ENCODE data around the gene ADAM30. TPM values are rescaled to one million over a fixed set of nuclear protein-coding genes. Genes with fewer than 3 reads are reported as not detected.

ADAM30 gene
- total RNA-seq, 1 donor from 2014 or later, result not detected

DNA sequence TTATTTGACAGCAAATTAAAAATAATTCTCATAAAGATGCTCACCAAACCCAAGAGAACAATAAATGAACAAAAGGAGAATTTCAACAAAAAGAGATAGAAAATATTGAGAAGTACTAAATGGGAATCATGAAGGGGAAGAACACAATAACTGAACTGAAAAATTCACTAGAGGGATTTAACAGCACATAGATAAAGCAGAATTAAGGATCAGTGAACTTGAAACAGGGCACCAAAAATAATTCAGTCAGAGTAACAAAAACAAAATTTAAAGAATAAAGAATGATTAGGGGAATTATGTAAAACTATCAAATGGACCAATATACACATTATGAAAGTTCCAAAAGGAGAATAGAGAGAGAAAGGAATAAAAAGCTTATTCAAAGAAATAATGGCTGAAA is 7.8 kb downstream of the ADAM30 start:
- intact Hi-C loops (cut with micrococcal nuclease), result no loop called here
- peaks cover 15% of the 10 kb centered on the region for H3K27me3 ChIP-seq (ENCODE audit: low read depth)
- H3K9me3 ChIP-seq (replicated peaks), result peaks cover 14% of the 10 kb centered on the region
- TF ChIP-seq, protein P1, sequence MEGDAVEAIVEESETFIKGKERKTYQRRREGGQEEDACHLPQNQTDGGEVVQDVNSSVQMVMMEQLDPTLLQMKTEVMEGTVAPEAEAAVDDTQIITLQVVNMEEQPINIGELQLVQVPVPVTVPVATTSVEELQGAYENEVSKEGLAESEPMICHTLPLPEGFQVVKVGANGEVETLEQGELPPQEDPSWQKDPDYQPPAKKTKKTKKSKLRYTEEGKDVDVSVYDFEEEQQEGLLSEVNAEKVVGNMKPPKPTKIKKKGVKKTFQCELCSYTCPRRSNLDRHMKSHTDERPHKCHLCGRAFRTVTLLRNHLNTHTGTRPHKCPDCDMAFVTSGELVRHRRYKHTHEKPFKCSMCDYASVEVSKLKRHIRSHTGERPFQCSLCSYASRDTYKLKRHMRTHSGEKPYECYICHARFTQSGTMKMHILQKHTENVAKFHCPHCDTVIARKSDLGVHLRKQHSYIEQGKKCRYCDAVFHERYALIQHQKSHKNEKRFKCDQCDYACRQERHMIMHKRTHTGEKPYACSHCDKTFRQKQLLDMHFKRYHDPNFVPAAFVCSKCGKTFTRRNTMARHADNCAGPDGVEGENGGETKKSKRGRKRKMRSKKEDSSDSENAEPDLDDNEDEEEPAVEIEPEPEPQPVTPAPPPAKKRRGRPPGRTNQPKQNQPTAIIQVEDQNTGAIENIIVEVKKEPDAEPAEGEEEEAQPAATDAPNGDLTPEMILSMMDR (IDR thresholded peaks at IDR 0.05; ENCODE audit: borderline replicate concordance), result no peak
- no peaks in the 10 kb centered on the region for H3K4me1 ChIP-seq
- no peak overlapping the region for H3K27ac ChIP-seq (replicated peaks)
- H3K4me3 ChIP-seq, result no peak overlapping the region
- no peak for DNase-seq
- no peaks in the 10 kb centered on the region for H3K36me3 ChIP-seq

DNA sequence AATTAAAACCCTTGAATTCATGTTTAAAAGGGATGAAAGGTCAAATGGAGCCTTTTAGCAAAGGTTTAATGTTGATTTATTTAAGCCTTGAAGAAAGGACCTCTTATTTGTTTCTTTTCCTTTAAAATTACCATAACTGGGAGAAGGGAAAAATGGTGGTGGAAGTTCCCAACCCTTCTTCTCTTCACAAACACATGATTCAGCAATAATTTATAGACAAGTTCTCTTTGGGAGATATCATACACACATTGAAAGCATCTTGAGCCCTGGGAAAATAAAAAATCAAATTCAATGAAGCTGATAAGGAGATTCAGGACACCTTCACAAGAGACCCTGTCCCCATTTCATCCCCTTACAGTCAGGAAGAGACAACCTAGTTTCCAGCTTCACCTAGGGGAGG is 8.9 kb downstream of the ADAM30 start:
- H3K9me3 ChIP-seq (replicated peaks), result peaks cover 14% of the 10 kb centered on the region
- TF ChIP-seq, protein P1 (IDR thresholded peaks at IDR 0.05; ENCODE audit: borderline replicate concordance), result no peak
- DNase-seq, result no peak
- no peaks in the 10 kb centered on the region for H3K36me3 ChIP-seq
- no peak overlapping the region for H3K4me3 ChIP-seq
- H3K27ac ChIP-seq (replicated peaks), result no peak overlapping the region
- no peaks in the 10 kb centered on the region for H3K4me1 ChIP-seq
- H3K27me3 ChIP-seq (ENCODE audit: low read depth), result peaks cover 15% of the 10 kb centered on the region
- intact Hi-C loops (cut with micrococcal nuclease), result no loop called here

DNA sequence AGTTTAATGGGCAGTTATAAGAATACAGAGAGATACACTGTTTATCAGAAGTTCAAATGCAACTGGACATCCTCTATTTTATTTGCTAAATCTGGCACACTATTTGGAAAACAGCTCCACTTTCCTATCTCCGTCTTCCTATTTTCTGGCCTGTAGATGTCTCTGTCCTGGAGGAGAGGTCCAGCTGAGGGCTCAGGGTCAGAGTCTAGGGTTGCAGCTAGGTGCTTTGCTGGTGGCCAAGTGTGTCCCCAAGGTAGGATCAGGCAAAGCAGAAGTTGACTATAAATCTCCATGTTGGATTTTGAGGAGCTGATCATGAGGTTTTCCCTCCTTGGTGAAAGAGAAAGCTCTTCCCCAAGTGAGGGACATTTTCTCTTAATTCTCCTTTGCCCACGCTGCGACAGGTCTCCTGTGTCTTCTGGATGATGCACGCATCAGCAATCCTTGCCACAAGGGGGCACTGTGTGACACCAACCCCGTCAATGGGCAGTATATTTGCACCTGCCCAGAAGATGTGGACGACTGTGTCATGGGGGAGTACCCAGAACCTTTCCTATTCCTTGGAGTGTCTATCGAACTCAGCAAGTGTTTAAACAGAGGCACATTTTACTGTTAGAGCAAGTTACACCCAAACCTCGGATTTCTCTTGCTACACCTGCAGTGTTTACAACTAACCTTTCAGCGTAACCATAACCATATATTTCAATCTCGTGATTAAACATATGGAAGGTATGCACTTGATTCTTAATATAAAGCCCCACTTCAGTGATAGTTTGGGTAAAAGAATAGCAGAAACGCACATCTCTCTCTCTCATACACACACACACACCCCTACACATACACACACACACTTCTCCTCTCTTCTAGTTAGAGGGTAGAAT is 10.2 kb downstream of the ADAM30 start:
- no peaks in the 10 kb centered on the region for H3K36me3 ChIP-seq
- intact Hi-C loops (cut with micrococcal nuclease), result no loop called here
- H3K4me1 ChIP-seq, result no peaks in the 10 kb centered on the region
- H3K27me3 ChIP-seq (ENCODE audit: low read depth), result peaks cover 15% of the 10 kb centered on the region
- DNase-seq, result peak; percentile 37
- H3K9me3 ChIP-seq (replicated peaks), result peaks cover 14% of the 10 kb centered on the region
- no peak overlapping the region for H3K27ac ChIP-seq (replicated peaks)
- no peak overlapping the region for H3K4me3 ChIP-seq
- TF ChIP-seq, protein P1 (IDR thresholded peaks at IDR 0.05; ENCODE audit: borderline replicate concordance), result peak; percentile 75

DNA sequence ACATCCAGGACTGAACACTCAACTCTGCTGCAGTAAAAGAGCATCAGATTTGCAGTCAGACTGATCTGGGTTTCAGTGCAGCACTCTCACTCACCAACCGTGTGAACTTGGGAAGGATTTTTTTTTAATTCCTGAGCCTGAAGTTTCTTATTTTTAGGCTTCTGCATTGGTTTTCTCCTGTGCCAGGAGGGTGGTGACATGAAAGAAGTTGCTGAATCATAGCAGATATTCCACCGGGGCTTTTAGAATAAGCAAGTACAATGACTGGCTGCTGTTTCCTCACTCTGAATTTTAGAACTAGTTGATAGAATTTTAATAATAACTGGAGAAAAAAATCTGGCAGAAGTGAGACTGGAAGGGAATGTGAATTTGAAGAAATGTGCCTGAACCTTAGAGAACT is 11.6 kb downstream of the ADAM30 start:
- H3K4me1 ChIP-seq, result no peaks in the 10 kb centered on the region
- intact Hi-C loops (cut with micrococcal nuclease), result no loop called here
- H3K36me3 ChIP-seq, result no peaks in the 10 kb centered on the region
- no peak overlapping the region for H3K4me3 ChIP-seq
- peaks cover 15% of the 10 kb centered on the region for H3K27me3 ChIP-seq (ENCODE audit: low read depth)
- TF ChIP-seq, protein P1 (IDR thresholded peaks at IDR 0.05; ENCODE audit: borderline replicate concordance), result no peak
- DNase-seq, result no peak
- peaks cover 14% of the 10 kb centered on the region for H3K9me3 ChIP-seq (replicated peaks)
- H3K27ac ChIP-seq (replicated peaks), result no peak overlapping the region

DNA sequence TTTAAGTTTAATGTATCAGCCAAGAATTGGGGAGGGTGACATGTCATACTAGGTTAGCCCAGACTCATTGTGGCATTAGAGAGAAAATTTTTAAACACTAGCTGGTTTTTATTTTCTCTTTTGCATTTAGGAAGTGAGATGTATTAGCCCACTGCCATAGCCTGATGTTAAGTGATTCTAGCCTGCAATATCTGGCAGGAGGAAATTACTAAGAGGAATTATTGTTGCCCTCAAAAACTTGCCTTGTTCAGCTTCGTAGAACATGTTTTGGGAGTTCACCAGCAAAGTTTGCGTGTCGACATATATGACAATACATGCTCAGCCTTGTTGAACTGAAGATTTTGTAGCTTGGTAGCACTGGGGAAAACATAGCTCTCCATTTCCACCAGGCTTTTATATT is 12.5 kb downstream of the ADAM30 start:
- TF ChIP-seq, protein P1 (IDR thresholded peaks at IDR 0.05; ENCODE audit: borderline replicate concordance), result no peak
- H3K27ac ChIP-seq (replicated peaks), result no peak overlapping the region
- no peaks in the 10 kb centered on the region for H3K4me1 ChIP-seq
- intact Hi-C loops (cut with micrococcal nuclease), result no loop called here
- peaks cover 21% of the 10 kb centered on the region for H3K27me3 ChIP-seq (ENCODE audit: low read depth)
- no peaks in the 10 kb centered on the region for H3K36me3 ChIP-seq
- no peak for DNase-seq
- peaks cover 11% of the 10 kb centered on the region for H3K9me3 ChIP-seq (replicated peaks)
- no peak overlapping the region for H3K4me3 ChIP-seq

Data from left ventricle myocardium inferior (tissue), 1 donor.